Measurements from ENCODE around the gene USP32. TPM values are rescaled to one million over a fixed set of nuclear protein-coding genes. Genes with fewer than 3 reads are reported as not detected.
"Not testable (repeated sequence)": the region's sequence is repeated elsewhere in the genome, so short reads cannot be mapped to it uniquely, and the experiment has no call there.

The USP32 gene, protein sequence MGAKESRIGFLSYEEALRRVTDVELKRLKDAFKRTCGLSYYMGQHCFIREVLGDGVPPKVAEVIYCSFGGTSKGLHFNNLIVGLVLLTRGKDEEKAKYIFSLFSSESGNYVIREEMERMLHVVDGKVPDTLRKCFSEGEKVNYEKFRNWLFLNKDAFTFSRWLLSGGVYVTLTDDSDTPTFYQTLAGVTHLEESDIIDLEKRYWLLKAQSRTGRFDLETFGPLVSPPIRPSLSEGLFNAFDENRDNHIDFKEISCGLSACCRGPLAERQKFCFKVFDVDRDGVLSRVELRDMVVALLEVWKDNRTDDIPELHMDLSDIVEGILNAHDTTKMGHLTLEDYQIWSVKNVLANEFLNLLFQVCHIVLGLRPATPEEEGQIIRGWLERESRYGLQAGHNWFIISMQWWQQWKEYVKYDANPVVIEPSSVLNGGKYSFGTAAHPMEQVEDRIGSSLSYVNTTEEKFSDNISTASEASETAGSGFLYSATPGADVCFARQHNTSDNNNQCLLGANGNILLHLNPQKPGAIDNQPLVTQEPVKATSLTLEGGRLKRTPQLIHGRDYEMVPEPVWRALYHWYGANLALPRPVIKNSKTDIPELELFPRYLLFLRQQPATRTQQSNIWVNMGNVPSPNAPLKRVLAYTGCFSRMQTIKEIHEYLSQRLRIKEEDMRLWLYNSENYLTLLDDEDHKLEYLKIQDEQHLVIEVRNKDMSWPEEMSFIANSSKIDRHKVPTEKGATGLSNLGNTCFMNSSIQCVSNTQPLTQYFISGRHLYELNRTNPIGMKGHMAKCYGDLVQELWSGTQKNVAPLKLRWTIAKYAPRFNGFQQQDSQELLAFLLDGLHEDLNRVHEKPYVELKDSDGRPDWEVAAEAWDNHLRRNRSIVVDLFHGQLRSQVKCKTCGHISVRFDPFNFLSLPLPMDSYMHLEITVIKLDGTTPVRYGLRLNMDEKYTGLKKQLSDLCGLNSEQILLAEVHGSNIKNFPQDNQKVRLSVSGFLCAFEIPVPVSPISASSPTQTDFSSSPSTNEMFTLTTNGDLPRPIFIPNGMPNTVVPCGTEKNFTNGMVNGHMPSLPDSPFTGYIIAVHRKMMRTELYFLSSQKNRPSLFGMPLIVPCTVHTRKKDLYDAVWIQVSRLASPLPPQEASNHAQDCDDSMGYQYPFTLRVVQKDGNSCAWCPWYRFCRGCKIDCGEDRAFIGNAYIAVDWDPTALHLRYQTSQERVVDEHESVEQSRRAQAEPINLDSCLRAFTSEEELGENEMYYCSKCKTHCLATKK (N-terminal part only)
- total RNA-seq (10 to 100 TPM; 23.1 to 24.8 TPM), polyA plus RNA-seq (8.6 TPM)

DNA sequence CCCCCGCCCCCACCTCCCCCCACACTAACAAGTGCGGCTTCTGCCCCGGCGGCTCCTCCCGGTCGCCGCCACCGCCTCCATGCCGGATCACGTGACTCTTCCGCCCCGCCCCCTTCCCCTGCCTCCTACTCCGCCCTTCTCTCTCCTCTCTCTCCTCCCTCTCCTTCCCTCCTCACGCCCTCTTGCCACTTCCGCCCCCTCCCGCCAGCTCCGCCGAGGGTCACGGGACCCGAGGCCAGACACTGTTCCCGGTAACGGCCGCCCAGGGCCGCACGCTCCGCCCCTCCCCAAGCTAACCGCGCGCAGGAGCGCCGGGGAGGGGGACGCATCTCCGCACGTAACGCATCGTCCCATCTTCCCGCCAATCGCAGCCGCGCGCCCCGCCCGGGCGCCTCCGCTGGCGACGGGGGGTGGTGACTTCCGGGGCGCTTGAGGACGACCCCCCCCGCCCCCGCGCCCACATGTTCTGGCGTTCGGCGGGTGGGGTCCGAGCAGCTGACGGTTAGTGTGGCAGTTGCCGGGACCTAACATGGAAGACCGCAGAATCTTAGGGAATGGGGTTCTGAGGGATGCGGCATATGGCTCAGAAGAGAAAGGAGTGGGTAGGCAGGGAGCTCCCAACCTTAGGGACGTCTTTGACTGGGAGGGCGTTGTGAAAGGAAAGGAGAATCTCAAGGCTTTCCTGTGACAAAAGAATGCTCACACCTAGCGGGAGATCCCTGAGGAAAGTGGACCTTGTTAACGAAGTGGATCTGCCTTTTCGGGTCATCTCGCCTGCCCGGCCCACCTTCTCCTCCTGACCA is at the start of gene USP32:
USP32 (minus strand) TSS at position 92 of the 803 bp plus-strand sequence. CDS start 194 bp downstream, outside the sequence.
- Mint-ChIP-seq H3K27me3 (no peaks in the 10 kb centered on the region), H3K9me3 (no peaks in the 10 kb centered on the region), H3K36me3 (peaks cover 0 to 9% (median 1%) of the 10 kb centered on the region in 3 donors), H3K4me1 (peaks cover 28 to 40% (median 36%) of the 10 kb centered on the region in 3 donors), H3K4me3 (peak within 1 kb of the TSS; percentile 92 to 100 (median 96)), H3K27ac (peak within 1 kb of the TSS; percentile 86 to 99 (median 98))
- Histone ChIP-seq H3K9me3 (ENCODE audit: low read length) (no peaks in the 10 kb centered on the region), H3K36me3 (ENCODE audit: insufficient read depth, low read length) (no peaks in the 10 kb centered on the region), H3K27ac (ENCODE audit: low read depth, low read length) (peak within 1 kb of the TSS; percentile 84), H3K4me1 (ENCODE audit: insufficient read depth, low read length) (peaks cover 14% of the 10 kb centered on the region), H3K4me3 (ENCODE audit: low read length) (peak within 1 kb of the TSS; percentile 77), H3K27me3 (ENCODE audit: insufficient read depth, low read length, poor library complexity, severe bottlenecking) (no peaks in the 10 kb centered on the region)
- ChIA-PET CTCF (interaction anchor here (0.5 to 1.4 kb wide), 4 partner anchors 9 to 210 kb away, joined by 3 to 6 read pairs (median 4); no protein-coding TSS in a partner anchor), POLR2A (interaction anchor here (0.6 to 1.2 kb wide), 3 partner anchors 285 to 967 kb away, joined by 3 to 6 read pairs (median 4); partner anchors contain the start of gene BCAS3)
- DNase-seq = peak; percentile 95 to 98 (median 96)

GRCh38 chr17:60439501-60439900 is 47.6 kb upstream of the USP32 start:
- H3K36me3 Mint-ChIP-seq = peaks cover 0 to 2% (median 0%) of the 10 kb centered on the region in 3 donors
- H3K4me1 Mint-ChIP-seq = peaks cover 0 to 5% (median 4%) of the 10 kb centered on the region in 3 donors
- POLR2A ChIA-PET = no interaction called here
- Histone ChIP-seq H3K27me3 (ENCODE audit: insufficient read depth, low read length, poor library complexity, severe bottlenecking) (no peaks in the 10 kb centered on the region), H3K36me3 (ENCODE audit: insufficient read depth, low read length) (no peaks in the 10 kb centered on the region), H3K27ac (ENCODE audit: low read depth, low read length) (no peak overlapping the region), H3K4me1 (ENCODE audit: insufficient read depth, low read length) (no peaks in the 10 kb centered on the region), H3K9me3 (ENCODE audit: low read length) (no peaks in the 10 kb centered on the region), H3K4me3 (ENCODE audit: low read length) (no peak overlapping the region)
- no peak overlapping the region for H3K4me3 Mint-ChIP-seq
- no peak for DNase-seq
- H3K27me3 Mint-ChIP-seq = peaks cover 0 to 8% of the 10 kb centered on the region in 2 donors
- no peaks in the 10 kb centered on the region for H3K9me3 Mint-ChIP-seq
- H3K27ac Mint-ChIP-seq = no peak overlapping the region
- CTCF ChIA-PET = no interaction called here

DNA sequence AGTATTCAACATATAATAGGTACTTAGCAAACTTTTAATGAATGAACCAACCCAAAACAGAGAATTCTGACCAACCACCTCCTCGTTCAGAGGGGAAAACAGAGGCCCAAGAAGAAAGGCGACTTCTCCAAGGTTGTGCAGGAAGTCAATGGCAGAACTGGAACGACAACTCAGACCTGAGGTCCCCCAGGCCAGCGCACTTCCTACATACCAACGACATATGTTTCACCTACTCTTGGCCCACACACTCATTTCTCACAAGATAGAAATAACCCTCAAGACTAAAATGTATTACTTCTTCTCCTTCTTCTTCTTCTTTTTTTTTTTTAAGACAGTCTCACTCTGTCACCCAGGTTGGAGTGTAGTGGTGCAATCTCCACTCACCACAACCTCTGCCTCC is 44.7 kb upstream of the USP32 start:
- no peak overlapping the region for H3K4me3 ChIP-seq (ENCODE audit: low read length)
- no peaks in the 10 kb centered on the region for H3K36me3 ChIP-seq (ENCODE audit: insufficient read depth, low read length)
- no peaks in the 10 kb centered on the region for H3K27me3 ChIP-seq (ENCODE audit: insufficient read depth, low read length, poor library complexity, severe bottlenecking)
- no peak overlapping the region for H3K4me3 Mint-ChIP-seq
- H3K9me3 Mint-ChIP-seq = no peaks in the 10 kb centered on the region
- CTCF ChIA-PET = interaction anchor here (0.8 kb wide), 1 partner anchor 283 kb away, joined by 3 read pairs; no protein-coding TSS in a partner anchor
- POLR2A ChIA-PET = no interaction called here
- peaks cover 9 to 18% of the 10 kb centered on the region in 2 donors for H3K27me3 Mint-ChIP-seq
- no peak for DNase-seq
- H3K27ac ChIP-seq (ENCODE audit: low read depth, low read length) = no peak overlapping the region
- no peaks in the 10 kb centered on the region for H3K9me3 ChIP-seq (ENCODE audit: low read length)
- H3K4me1 ChIP-seq (ENCODE audit: insufficient read depth, low read length) = no peaks in the 10 kb centered on the region
- peaks cover 0 to 5% (median 4%) of the 10 kb centered on the region in 3 donors for H3K4me1 Mint-ChIP-seq
- no peak overlapping the region for H3K27ac Mint-ChIP-seq
- no peaks in the 10 kb centered on the region for H3K36me3 Mint-ChIP-seq

DNA sequence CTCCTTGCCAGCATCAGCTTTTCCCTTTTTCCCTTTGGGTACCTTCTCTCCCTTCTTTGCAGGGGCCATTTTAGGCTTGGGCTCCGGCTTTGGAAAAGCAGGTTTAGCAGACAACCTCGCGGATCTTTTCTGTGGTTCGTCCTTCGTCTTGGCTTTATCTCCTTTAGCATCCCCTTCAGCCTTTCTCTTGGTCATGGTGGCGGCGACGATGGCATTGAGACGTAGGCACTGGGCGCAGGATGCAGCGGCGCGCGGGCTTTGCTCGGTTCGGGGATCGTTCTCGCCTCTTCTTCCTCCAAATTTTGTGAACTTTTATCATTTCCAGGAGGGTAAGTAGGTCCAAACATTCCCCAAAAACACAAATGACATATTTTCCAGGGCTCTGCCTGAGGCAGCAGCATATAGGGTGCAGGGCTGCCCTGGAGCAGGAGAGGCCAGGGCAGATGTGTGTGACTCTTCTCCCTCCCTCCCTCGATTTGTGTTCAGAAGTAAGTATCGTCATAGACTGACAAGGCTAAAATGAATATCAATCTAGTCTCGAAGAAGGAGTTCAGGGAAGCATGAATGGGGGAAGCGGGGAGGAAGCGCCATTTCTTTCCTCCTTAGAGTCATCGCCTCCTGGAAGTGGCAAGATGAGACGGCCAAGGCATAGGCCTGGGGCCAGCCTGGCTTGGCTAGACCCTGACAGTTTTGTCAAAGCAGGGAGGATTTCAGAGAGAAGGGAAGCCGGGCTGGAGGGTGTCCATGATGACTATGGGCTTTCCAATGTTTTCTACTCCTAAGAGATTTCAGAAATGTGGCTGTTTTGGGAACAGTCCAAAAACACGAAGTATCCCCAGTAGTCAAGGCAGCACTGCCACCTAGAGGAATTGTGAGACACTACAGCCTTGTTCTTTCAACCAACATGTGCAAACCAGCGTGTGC is 43.6 kb upstream of the USP32 start:
- Mint-ChIP-seq H3K4me1 (peaks cover 0 to 5% (median 4%) of the 10 kb centered on the region in 3 donors), H3K9me3 (no peaks in the 10 kb centered on the region), H3K4me3 (no peak overlapping the region), H3K27ac (no peak overlapping the region), H3K36me3 (peaks cover 0 to 3% (median 0%) of the 10 kb centered on the region in 3 donors), H3K27me3 (peaks cover 9 to 18% of the 10 kb centered on the region in 2 donors)
- Histone ChIP-seq H3K4me1 (ENCODE audit: insufficient read depth, low read length) (no peaks in the 10 kb centered on the region), H3K4me3 (ENCODE audit: low read length) (no peak overlapping the region), H3K27ac (ENCODE audit: low read depth, low read length) (no peak overlapping the region), H3K36me3 (ENCODE audit: insufficient read depth, low read length) (no peaks in the 10 kb centered on the region), H3K9me3 (ENCODE audit: low read length) (no peaks in the 10 kb centered on the region), H3K27me3 (ENCODE audit: insufficient read depth, low read length, poor library complexity, severe bottlenecking) (no peaks in the 10 kb centered on the region)
- DNase-seq = peak; percentile 17 to 70 (median 56)
- POLR2A ChIA-PET = no interaction called here
- CTCF ChIA-PET = interaction anchor here (0.8 to 1.3 kb wide), 2 partner anchors 14 to 282 kb away, joined by 3 read pairs; no protein-coding TSS in a partner anchor

DNA sequence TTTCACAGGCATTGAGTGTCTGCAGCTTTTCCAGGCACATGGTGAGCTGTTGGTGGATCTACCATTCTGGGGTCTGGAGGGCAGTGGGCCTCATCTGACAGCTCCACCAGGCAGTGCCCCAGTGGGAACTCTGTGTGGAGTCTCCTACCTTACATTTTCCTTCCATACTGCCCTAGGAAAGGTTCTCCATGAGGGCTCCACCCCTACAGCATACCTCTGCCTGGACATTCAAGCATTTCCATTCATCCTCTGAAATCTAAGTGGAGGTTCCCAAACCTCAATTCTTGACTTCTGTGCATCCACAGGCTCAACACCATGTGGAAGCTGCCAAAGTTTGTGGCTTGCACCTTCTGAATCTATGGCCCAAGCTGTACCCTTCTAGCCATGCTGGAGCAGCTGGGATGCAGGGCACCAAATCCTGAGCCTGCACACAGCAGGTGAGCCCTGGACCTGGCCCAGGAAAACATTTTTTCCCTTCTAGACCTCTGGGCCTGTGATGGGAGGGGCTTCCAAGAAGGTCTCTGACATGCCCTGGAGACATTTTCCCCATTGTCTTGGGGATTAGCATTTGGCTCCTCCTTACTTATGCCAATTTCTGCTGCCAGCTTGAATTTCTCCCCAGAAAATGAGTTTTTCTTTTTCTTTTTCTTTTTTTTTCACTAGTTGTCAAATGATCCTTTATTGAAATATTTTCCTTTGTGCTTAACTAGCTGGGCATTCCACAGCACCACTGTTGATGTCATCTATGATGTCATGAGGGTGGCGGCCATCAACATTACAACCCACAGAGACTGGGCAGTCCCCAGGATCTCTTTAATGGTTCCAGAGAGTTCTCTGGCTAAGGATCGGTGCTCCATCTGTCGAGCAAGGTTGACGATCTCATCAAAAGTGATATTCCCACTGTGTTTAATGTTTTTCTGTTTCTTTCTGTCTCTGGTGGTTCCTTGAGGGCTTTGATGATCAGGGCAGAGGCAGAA is 41.4 kb upstream of the USP32 start:
- H3K9me3 Mint-ChIP-seq; H3K27me3 ChIP-seq (ENCODE audit: insufficient read depth, low read length, poor library complexity, severe bottlenecking); H3K36me3 Mint-ChIP-seq; H3K9me3 ChIP-seq (ENCODE audit: low read length); H3K4me1 ChIP-seq (ENCODE audit: insufficient read depth, low read length); DNase-seq; H3K4me1 Mint-ChIP-seq; H3K36me3 ChIP-seq (ENCODE audit: insufficient read depth, low read length); POLR2A ChIA-PET; H3K4me3 ChIP-seq (ENCODE audit: low read length); H3K27ac Mint-ChIP-seq; H3K4me3 Mint-ChIP-seq; H3K27ac ChIP-seq (ENCODE audit: low read depth, low read length): not testable (repeated sequence)
- CTCF ChIA-PET = interaction anchor here (1.4 kb wide), 1 partner anchor 12 kb away, joined by 4 read pairs; no protein-coding TSS in a partner anchor
- peaks cover 9 to 18% of the 10 kb centered on the region in 2 donors for H3K27me3 Mint-ChIP-seq

- H3K27ac ChIP-seq (ENCODE audit: low read depth, low read length); H3K36me3 Mint-ChIP-seq; H3K9me3 Mint-ChIP-seq; H3K4me1 Mint-ChIP-seq; POLR2A ChIA-PET; H3K4me1 ChIP-seq (ENCODE audit: insufficient read depth, low read length); H3K4me3 Mint-ChIP-seq; H3K4me3 ChIP-seq (ENCODE audit: low read length); DNase-seq; H3K9me3 ChIP-seq (ENCODE audit: low read length); H3K27me3 ChIP-seq (ENCODE audit: insufficient read depth, low read length, poor library complexity, severe bottlenecking); H3K36me3 ChIP-seq (ENCODE audit: insufficient read depth, low read length); H3K27ac Mint-ChIP-seq: not testable (repeated sequence)
- CTCF ChIA-PET = interaction anchor here (1.5 kb wide), 1 partner anchor 10 kb away, joined by 3 read pairs; no protein-coding TSS in a partner anchor
- H3K27me3 Mint-ChIP-seq = peaks cover 9 to 15% of the 10 kb centered on the region in 2 donors
These were observed 38.6 kb upstream of the USP32 start for GRCh38 chr17:60430561-60430960.

Data from CD8-positive, alpha-beta memory T cell (primary cell).